Activated CD8-positive, alpha-beta memory T cell treated with anti-CD3 and anti-CD28 coated beads, Interleukin-2, amount 10 ng/mL, durations not matched to agents 7 days and 5 days (primary cell): ENCODE results near the gene TCP11L1. TPM values are rescaled to one million over a fixed set of nuclear protein-coding genes. Genes with fewer than 3 reads are reported as not detected.
A peak's percentile ranks its signal among the peaks of the same experiment; 100 is the strongest.

Experiments used
- ATAC-seq: fragments of 150-1000 bp; cut with Tn5 transposase; one replicate; pipeline ENCODE4 v1.10.0; 2021; ENCODE audit warnings: moderate library complexity
- CTCF ChIA-PET: fragments of 350-600 bp; sonication (Branson Sonifier 250); formaldehyde crosslinking; loops from one replicate; lab custom pipeline; 2021; ENCODE audit warnings: antibody characterized with exemption; lab: Charles Lee
- DNase-seq: peaks from one replicate; pipeline ENCODE4 v3.0.0-alpha.2; 2020
- H3K27ac Mint-ChIP-seq: one replicate; pipeline ENCODE4 v1.8.0; 2021; ENCODE audit warnings: mild to moderate bottlenecking, mixed read lengths
- H3K27me3 Mint-ChIP-seq: one replicate; pipeline ENCODE4 v1.8.0; 2021; ENCODE audit warnings: mixed read lengths
- H3K36me3 Mint-ChIP-seq: one replicate; pipeline ENCODE4 v1.8.0; 2021; ENCODE audit warnings: mild to moderate bottlenecking, mixed read lengths
- H3K4me1 Mint-ChIP-seq: one replicate; pipeline ENCODE4 v1.8.0; 2021; ENCODE audit warnings: mixed read lengths
- H3K4me3 Mint-ChIP-seq: one replicate; pipeline ENCODE4 v1.8.0; 2021; ENCODE audit warnings: mild to moderate bottlenecking, moderate library complexity, mixed read lengths
- H3K9me3 Mint-ChIP-seq: one replicate; pipeline ENCODE4 v1.8.0; 2022; ENCODE audit warnings: low read depth, mixed read lengths
- total RNA-seq, 2 experiments: library from RNA; stranded (reverse); gene quantifications; one replicate each; pipeline ENCODE4 v1.2.3, GENCODE V29; 2021

Gene TCP11L1
- total RNA-seq, 2 experiments from 2014 or later, result 19.1 to 20.9 TPM

DNA sequence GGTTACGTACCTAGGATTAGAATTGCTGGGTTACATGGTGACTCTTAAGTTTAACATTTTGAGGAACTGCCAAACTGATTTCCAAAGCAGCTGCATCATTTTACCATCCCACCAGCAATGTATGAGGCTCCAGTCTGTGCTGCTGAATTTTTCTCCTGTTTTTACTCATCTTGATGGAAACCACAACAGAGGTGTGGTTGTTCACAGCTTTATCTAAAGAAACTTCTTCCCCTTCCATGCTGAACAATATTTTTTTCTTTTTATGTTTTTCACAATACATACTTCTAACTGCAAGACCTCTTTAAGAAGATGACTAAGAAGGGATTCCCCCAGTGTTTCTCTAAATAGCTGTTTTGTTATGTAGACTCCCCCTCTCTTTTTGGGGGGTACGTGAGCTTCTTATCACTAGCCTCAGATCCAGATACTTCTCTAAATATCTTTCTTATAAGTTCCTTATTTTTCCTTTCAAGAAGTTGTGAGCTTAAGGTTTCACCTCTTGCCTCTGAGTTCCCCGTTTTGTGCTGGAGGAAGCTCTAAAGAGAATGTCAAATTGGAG is 24.0 kb downstream of the TCP11L1 start:
- H3K27ac Mint-ChIP-seq, result peak overlapping the region; percentile 29
- peaks cover 37% of the 10 kb centered on the region for H3K4me1 Mint-ChIP-seq
- H3K4me3 Mint-ChIP-seq, result no peak overlapping the region
- ATAC-seq (peak; percentile 60), DNase-seq (no peak)
- no peaks in the 10 kb centered on the region for H3K27me3 Mint-ChIP-seq
- H3K36me3 Mint-ChIP-seq, result peaks cover 36% of the 10 kb centered on the region
- H3K9me3 Mint-ChIP-seq, result no peaks in the 10 kb centered on the region
- CTCF ChIA-PET, result interaction anchor here (0.7 to 4.2 kb wide), 6 partner anchors 28 to 254 kb away, joined by 3 to 70 read pairs (median 4); partner anchors contain the start of gene DEPDC7

GRCh38 chr11:33064033-33064825 is 24.9 kb downstream of the TCP11L1 start:
- H3K27ac Mint-ChIP-seq, result no peak overlapping the region

DNA sequence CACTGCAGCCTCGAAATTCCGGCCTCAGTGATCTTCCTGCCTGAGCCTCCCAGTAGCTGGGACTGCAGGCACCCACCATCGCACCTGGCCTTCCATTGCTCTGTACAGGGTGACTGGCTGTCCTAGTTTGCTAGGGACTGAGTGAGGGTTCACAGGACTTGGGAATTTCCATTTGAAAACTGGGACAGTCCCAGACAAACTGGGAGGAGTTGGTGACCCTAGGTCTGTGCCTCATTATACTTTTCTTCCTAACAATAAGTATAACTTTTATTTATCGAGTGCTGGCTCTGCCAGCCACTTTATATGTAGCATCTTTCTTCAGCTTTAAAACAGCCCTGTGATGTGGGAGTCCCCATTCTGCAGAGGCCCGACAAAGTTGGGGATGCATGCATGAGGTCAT is 25.5 kb downstream of the TCP11L1 start:
- H3K9me3 Mint-ChIP-seq, result no peaks in the 10 kb centered on the region
- no peaks in the 10 kb centered on the region for H3K27me3 Mint-ChIP-seq
- no peak overlapping the region for H3K27ac Mint-ChIP-seq
- peaks cover 27% of the 10 kb centered on the region for H3K36me3 Mint-ChIP-seq
- no peak overlapping the region for H3K4me3 Mint-ChIP-seq
- CTCF ChIA-PET, result interaction anchor here (0.7 to 4.2 kb wide), 36 partner anchors 9 to 266 kb away, joined by 3 to 70 read pairs (median 6); partner anchors contain the start of gene DEPDC7
- ATAC-seq (no peak), DNase-seq (no peak)
- H3K4me1 Mint-ChIP-seq, result peaks cover 32% of the 10 kb centered on the region

More at GRCh38 chr11:33064033-33064825, 24.9 kb downstream of the TCP11L1 start:
- peaks cover 32% of the 10 kb centered on the region for H3K36me3 Mint-ChIP-seq
- CTCF ChIA-PET, result interaction anchor here (1.1 to 4.2 kb wide), 13 partner anchors 8 to 255 kb away, joined by 3 to 70 read pairs (median 9); partner anchors contain the start of gene DEPDC7
- no peak for DNase-seq
- no peak for ATAC-seq
- H3K9me3 Mint-ChIP-seq, result no peaks in the 10 kb centered on the region
- H3K4me1 Mint-ChIP-seq, result peaks cover 32% of the 10 kb centered on the region
- no peaks in the 10 kb centered on the region for H3K27me3 Mint-ChIP-seq
- no peak overlapping the region for H3K4me3 Mint-ChIP-seq

DNA sequence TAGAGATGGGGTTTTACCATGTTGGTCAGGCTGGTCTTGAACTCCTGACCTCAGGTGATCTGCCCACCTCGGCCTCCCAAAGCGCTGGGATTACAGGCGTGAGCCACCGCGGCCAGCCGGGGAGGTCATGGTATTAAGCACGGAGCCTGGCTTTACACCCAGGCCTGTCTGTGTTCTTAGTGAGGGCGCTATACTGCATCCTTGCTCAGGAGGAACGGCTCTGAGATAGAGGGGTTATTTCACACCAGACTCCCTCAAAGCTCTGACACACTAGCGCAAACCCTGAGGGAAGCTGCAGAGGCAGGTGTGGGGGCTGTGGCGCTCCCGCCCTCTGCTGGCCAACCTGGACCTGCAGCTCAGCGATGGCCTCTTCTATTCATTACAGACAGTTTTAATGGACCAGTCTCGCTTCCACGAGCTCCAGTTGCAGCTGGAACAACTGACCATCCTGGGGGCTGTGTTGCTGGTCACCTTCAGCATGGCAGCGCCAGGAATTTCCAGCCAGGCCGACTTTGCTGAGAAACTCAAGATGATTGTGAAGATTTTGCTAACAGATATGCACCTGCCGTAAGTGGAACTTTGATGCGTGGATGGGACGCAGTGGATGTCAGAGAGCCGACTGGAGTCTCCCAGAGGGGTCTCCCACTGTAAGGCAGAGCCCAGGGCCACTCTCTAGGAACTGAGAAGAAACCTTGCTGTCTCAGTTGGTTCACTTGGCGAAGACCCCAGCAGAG is 26.2 kb downstream of the TCP11L1 start:
- ATAC-seq, result peak; percentile 84
- no peak overlapping the region for H3K4me3 Mint-ChIP-seq
- H3K27ac Mint-ChIP-seq, result no peak overlapping the region
- CTCF ChIA-PET, result interaction anchor here (0.7 to 4.2 kb wide), 48 partner anchors 9 to 265 kb away, joined by 3 to 70 read pairs (median 5); partner anchors contain the start of gene DEPDC7
- no peaks in the 10 kb centered on the region for H3K27me3 Mint-ChIP-seq
- H3K4me1 Mint-ChIP-seq, result peaks cover 32% of the 10 kb centered on the region
- DNase-seq, result peak; percentile 77
- H3K9me3 Mint-ChIP-seq, result no peaks in the 10 kb centered on the region
- peaks cover 25% of the 10 kb centered on the region for H3K36me3 Mint-ChIP-seq

GRCh38 chr11:33067294-33067693 is 27.9 kb downstream of the TCP11L1 start:
- ATAC-seq (no peak), DNase-seq (no peak)
- Mint-ChIP-seq H3K27ac (no peak overlapping the region), H3K9me3 (no peaks in the 10 kb centered on the region), H3K36me3 (peaks cover 27% of the 10 kb centered on the region), H3K4me1 (peaks cover 25% of the 10 kb centered on the region), H3K27me3 (no peaks in the 10 kb centered on the region), H3K4me3 (no peak overlapping the region)
- CTCF ChIA-PET, result interaction anchor here (1.0 kb wide), 1 partner anchor 110 kb away, joined by 3 read pairs; no protein-coding TSS in a partner anchor

- peaks cover 30% of the 10 kb centered on the region for H3K36me3 Mint-ChIP-seq
- CTCF ChIA-PET, result no interaction called here
These were observed 29.4 kb downstream of the TCP11L1 start for GRCh38 chr11:33068611-33069340.

DNA sequence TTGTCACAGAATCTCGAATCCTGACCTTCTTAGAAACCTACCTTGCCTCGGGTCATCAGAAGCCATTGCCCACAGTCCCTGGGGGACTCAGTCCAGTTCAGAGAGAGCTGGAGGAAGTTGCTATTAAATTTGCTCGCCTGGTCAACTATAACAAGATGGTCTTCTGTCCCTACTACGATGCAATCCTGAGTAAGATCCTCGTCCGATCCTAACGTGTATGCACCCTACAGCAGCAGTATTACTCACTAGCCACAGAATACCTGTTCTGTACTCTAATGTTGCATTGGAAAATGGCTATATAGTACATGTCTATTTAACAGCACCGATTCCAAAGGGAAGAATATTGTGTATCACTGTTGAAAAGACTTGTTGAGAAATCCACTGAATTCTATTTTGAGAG is 33.1 kb downstream of the TCP11L1 start:
- no peaks in the 10 kb centered on the region for H3K9me3 Mint-ChIP-seq
- CTCF ChIA-PET, result no interaction called here
- no peak for DNase-seq

More at GRCh38 chr11:33068611-33069340, 29.4 kb downstream of the TCP11L1 start:
- Mint-ChIP-seq H3K4me3 (no peak overlapping the region), H3K9me3 (no peaks in the 10 kb centered on the region), H3K4me1 (peaks cover 12% of the 10 kb centered on the region), H3K27me3 (no peaks in the 10 kb centered on the region), H3K27ac (no peak overlapping the region)
- DNase-seq (no peak), ATAC-seq (no peak)

DNA sequence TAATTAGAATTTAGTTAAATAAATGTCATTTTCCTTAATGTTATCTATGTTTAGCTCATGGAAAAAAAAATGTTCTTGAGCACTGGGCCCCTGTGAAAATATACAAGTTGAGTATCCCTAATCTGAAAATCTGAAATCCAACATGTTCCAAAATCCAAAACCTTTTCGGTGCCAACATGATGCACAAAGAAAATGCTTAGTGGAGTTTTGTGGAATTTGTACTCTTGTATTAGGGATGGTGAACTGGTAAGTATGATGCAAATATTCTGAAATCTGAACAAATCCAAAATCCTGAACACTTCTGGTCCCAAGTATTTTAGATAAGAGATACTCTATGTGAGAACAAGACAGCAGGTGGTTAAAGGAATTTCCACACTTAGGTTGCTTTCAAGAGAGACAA is 44.5 kb downstream of the TCP11L1 start:
- Mint-ChIP-seq H3K27ac (no peak overlapping the region), H3K4me3 (no peak overlapping the region), H3K4me1 (no peaks in the 10 kb centered on the region), H3K27me3 (no peaks in the 10 kb centered on the region), H3K9me3 (no peaks in the 10 kb centered on the region), H3K36me3 (peaks cover 38% of the 10 kb centered on the region)
- ATAC-seq (no peak), DNase-seq (no peak)
- CTCF ChIA-PET, result no interaction called here

More for the DNA sequence above, 33.1 kb downstream of the TCP11L1 start:
- Mint-ChIP-seq H3K4me1 (no peaks in the 10 kb centered on the region), H3K4me3 (no peak overlapping the region), H3K27me3 (no peaks in the 10 kb centered on the region), H3K27ac (no peak overlapping the region), H3K36me3 (peaks cover 42% of the 10 kb centered on the region)
- no peak for ATAC-seq

DNA sequence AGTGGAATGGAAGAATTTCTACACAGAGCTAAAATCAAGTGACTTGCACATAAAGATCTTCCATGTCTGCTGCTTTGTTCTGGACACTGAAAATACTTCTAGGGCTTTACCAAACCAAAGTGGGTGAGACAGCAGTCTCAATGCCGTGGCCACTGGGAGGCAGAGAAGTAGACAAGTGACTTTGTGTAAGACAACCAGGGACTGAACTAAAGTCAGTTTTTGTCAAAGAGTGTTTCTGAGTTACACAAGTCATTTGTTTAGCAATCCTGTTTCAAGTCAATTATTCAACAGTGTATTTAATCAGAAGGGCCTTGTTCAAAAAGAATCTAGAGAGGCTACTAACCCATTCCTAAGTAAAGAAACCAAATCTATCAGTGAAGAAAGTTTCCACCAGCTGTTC is 46.6 kb downstream of the TCP11L1 start:
- Mint-ChIP-seq H3K27me3 (no peaks in the 10 kb centered on the region), H3K27ac (no peak overlapping the region), H3K4me1 (no peaks in the 10 kb centered on the region)

DNA sequence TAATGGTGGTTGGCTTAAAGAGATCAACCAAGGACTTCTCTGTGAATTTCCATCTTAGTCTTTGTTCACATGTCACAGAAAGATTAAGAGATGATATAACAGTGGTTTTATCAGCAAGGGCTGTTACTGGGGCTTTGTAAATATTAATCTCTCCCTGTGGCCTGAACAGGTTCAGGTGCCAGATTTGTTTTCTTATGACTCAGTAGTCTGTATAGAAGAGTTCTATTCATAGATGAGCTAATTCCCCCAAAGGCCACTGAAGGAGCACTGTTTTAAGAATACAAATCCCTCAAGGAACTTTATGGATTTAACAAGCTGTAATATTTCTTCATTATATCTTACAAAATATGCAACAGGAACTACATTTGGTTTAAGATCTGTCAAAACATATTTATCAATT is 50.4 kb downstream of the TCP11L1 start:
- ATAC-seq (no peak), DNase-seq (no peak)
- Mint-ChIP-seq H3K4me3 (no peak overlapping the region), H3K4me1 (no peaks in the 10 kb centered on the region), H3K27ac (no peak overlapping the region), H3K9me3 (no peaks in the 10 kb centered on the region), H3K36me3 (peaks cover 35% of the 10 kb centered on the region), H3K27me3 (no peaks in the 10 kb centered on the region)
- CTCF ChIA-PET, result interaction anchor here (1.2 kb wide), 1 partner anchor 23 kb away, joined by 3 read pairs; no protein-coding TSS in a partner anchor

More for the DNA sequence above, 46.6 kb downstream of the TCP11L1 start:
- peaks cover 41% of the 10 kb centered on the region for H3K36me3 Mint-ChIP-seq
- no peaks in the 10 kb centered on the region for H3K9me3 Mint-ChIP-seq
- no peak overlapping the region for H3K4me3 Mint-ChIP-seq
- CTCF ChIA-PET, result no interaction called here
- ATAC-seq, result no peak
- no peak for DNase-seq

GRCh38 chr11:33094157-33094556 is 54.8 kb downstream of the TCP11L1 start:
- no peak for ATAC-seq
- H3K36me3 Mint-ChIP-seq, result peaks cover 36% of the 10 kb centered on the region
- CTCF ChIA-PET, result no interaction called here

DNA sequence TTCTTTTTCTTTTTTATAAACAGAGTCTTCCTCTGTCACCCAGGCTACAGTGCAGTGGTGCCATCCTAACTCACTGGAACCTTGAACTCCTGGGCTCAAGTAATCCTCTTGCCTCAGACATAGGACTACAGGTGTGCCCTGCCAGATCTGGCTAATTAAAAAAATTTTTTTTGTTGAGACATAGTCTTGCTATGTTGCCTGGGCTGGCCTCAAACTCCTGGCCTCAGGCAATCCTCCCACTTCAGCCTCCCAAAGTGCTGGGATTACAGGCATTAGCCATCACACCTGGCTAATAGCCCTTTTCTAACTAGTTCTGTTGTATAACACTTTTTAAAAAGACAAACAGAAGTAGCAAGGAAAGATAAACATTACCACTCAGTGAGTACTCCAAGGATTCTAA is 64.5 kb downstream of the TCP11L1 start:
- Mint-ChIP-seq H3K27ac (no peak overlapping the region), H3K9me3 (no peaks in the 10 kb centered on the region), H3K27me3 (no peaks in the 10 kb centered on the region), H3K4me1 (no peaks in the 10 kb centered on the region), H3K4me3 (no peak overlapping the region), H3K36me3 (peaks cover 22% of the 10 kb centered on the region)
- DNase-seq, result no peak
- no peak for ATAC-seq
- CTCF ChIA-PET, result no interaction called here

More at GRCh38 chr11:33094157-33094556, 54.8 kb downstream of the TCP11L1 start:
- Mint-ChIP-seq H3K4me1 (no peaks in the 10 kb centered on the region), H3K27me3 (no peaks in the 10 kb centered on the region), H3K27ac (no peak overlapping the region), H3K9me3 (no peaks in the 10 kb centered on the region), H3K4me3 (no peak overlapping the region)
- DNase-seq, result no peak
